GM12878 (cell line): ENCODE measurements around the gene APBB1IP. TPM values are rescaled to one million over a fixed set of nuclear protein-coding genes. Genes with fewer than 3 reads are reported as not detected.
"Not testable (repeated sequence)": the region's sequence is repeated elsewhere in the genome, so short reads cannot be mapped to it uniquely, and the experiment has no call there.

Experiments used
- ATAC-seq: fragments of 200-7000 bp; cut with Tn5 transposase; 3 replicates; pipeline ENCODE4 v1.9.1; 2020; ENCODE audit warnings: mild to moderate bottlenecking, moderate library complexity
- BruUV-seq: library from RNA; stranded (reverse); fragments of 400-500 nt; replicated peaks from 2 replicates; lab custom pipeline; 2021; lab: Mats Ljungman, UMichigan
- CTCF ChIA-PET: fragments of 300-600 bp; sonication (Branson Sonifier 250); formaldehyde crosslinking; extraction: SDS; loops from one replicate; lab custom pipeline; 2021; ENCODE audit warnings: inconsistent platforms; lab: Yijun Ruan, JAX
- POLR2A ChIA-PET: fragments of 350-600 bp; formaldehyde crosslinking; extraction: SDS; loops from one replicate; lab custom pipeline; 2021; ENCODE audit warnings: inconsistent platforms; lab: Charles Lee
- RAD21 ChIA-PET: fragments of 300-600 bp; sonication (Branson Sonifier 250); formaldehyde crosslinking; loops from one replicate; lab custom pipeline; 2023; ENCODE audit warnings: antibody characterized with exemption; ENCODE audit not compliant: unreplicated experiment; lab: Charles Lee
- SMC1A ChIA-PET: fragments of 300-600 bp; sonication (Branson Sonifier 250); formaldehyde crosslinking; loops from one replicate; lab custom pipeline; 2023; ENCODE audit not compliant: unreplicated experiment, uncharacterized antibody; lab: Charles Lee
- DNase-seq: peaks from one replicate; pipeline ENCODE4 v3.0.0-alpha.2; 2011; ENCODE audit warnings: low read depth, low spot score
- FAIRE-seq: peaks from 3 replicates; lab custom pipeline; 2011; peaks lifted over from hg19 to GRCh38; lab: Jason Lieb, UNC
- H2AFZ ChIP-seq: 2 replicates; pipeline ENCODE4 v1.6.0; 2011; ENCODE audit warnings: low read depth, low read length, control low read depth; ENCODE audit not compliant: control insufficient read depth
- H3K27ac ChIP-seq: 2 replicates; pipeline ENCODE4 v1.5.1; 2011; ENCODE audit warnings: control low read depth; ENCODE audit not compliant: control insufficient read depth, insufficient read depth
- H3K27me3 ChIP-seq, 2 experiments: replicated peaks in 1 of 2; 2 replicates each; pipeline versions ENCODE4 v1.6.0 to v1.6.1; 2011; ENCODE audit warnings: low read length in 1 of 2; ENCODE audit not compliant: control insufficient read depth in 2 of 2, insufficient read depth in 2 of 2
- H3K36me3 ChIP-seq, 2 experiments: 2 replicates each; pipeline ENCODE4 v1.5.1; 2011; ENCODE audit warnings: low read length in 1 of 2; ENCODE audit not compliant: control insufficient read depth in 2 of 2, insufficient read depth in 2 of 2
- H3K4me1 ChIP-seq: 2 replicates; pipeline ENCODE4 v1.6.1; 2011; ENCODE audit warnings: mild to moderate bottlenecking, low read length, moderate library complexity, mixed read lengths; ENCODE audit not compliant: control insufficient read depth, insufficient read depth
- H3K4me2 ChIP-seq: 2 replicates; pipeline ENCODE4 v1.6.0; 2011; ENCODE audit warnings: control low read depth; ENCODE audit not compliant: control insufficient read depth, insufficient read depth
- H3K4me3 ChIP-seq: fragments of 200-600 bp; sonication (generic); 2 replicates; pipeline ENCODE4 v1.5.1; 2016
- H3K79me2 ChIP-seq: 2 replicates; pipeline ENCODE4 v1.6.0; 2011; ENCODE audit warnings: low read length; ENCODE audit not compliant: control insufficient read depth, insufficient read depth
- H3K9ac ChIP-seq: 2 replicates; pipeline ENCODE4 v1.8.0; 2011; ENCODE audit warnings: low read length, control low read depth, mixed read lengths; ENCODE audit not compliant: control insufficient read depth, insufficient read depth
- H3K9me3 ChIP-seq: replicated peaks from 3 replicates; pipeline ENCODE4 v1.5.1; 2011; ENCODE audit warnings: mild to moderate bottlenecking, low read length; ENCODE audit not compliant: control insufficient read depth, insufficient read depth
- H4K20me1 ChIP-seq: 2 replicates; pipeline ENCODE4 v1.6.0; 2011; ENCODE audit not compliant: control insufficient read depth, insufficient read depth
- ATF3 ChIP-seq: IDR thresholded peaks from 2 replicates; pipeline ENCODE4 v1.6.1; 2011; ENCODE audit warnings: low read depth, mild to moderate bottlenecking, low read length, moderate library complexity, borderline replicate concordance; ENCODE audit errors: extremely low read depth
- ATF7 ChIP-seq: fragments of 450-650 bp; IDR thresholded peaks from 2 replicates; pipeline ENCODE4 v1.6.1; 2016; ENCODE audit warnings: low read depth, mild to moderate bottlenecking
- BACH1 ChIP-seq: fragments of 450-650 bp; IDR thresholded peaks from 2 replicates; pipeline ENCODE4 v1.6.1; 2017; ENCODE audit warnings: mild to moderate bottlenecking, borderline replicate concordance
- BCL11A ChIP-seq: IDR thresholded peaks from 2 replicates; pipeline ENCODE4 v1.6.1; 2011; ENCODE audit warnings: low read depth, low read length
- BHLHE40 ChIP-seq, 2 experiments: fragments of 450-650 bp in 1 of 2; IDR thresholded peaks; 2 replicates each; pipeline ENCODE4 v1.6.1; 2011 to 2017; ENCODE audit warnings: low read depth in 2 of 2, borderline replicate concordance in 1 of 2, improper control_type of control experiment in 1 of 2, low read length in 1 of 2, mild to moderate bottlenecking in 1 of 2
- CREM ChIP-seq: IDR thresholded peaks from 2 replicates; pipeline ENCODE4 v1.6.1; 2014; ENCODE audit warnings: antibody characterized with exemption, low read depth
- JUNB ChIP-seq: IDR thresholded peaks from 2 replicates; pipeline ENCODE4 v1.6.1; 2016; ENCODE audit warnings: antibody characterized with exemption, mild to moderate bottlenecking
- MAX ChIP-seq: IDR thresholded peaks from 2 replicates; pipeline ENCODE4 v1.6.1; 2012; ENCODE audit warnings: low read depth, low read length, improper control_type of control experiment
- MEF2A ChIP-seq: IDR thresholded peaks from 2 replicates; pipeline ENCODE4 v1.6.1; 2011; ENCODE audit warnings: low read depth, mild to moderate bottlenecking, low read length, moderate library complexity; ENCODE audit not compliant: insufficient read depth
- MLLT1 ChIP-seq: fragments of 450-650 bp; IDR thresholded peaks from 2 replicates; pipeline ENCODE4 v1.6.1; 2016; ENCODE audit warnings: mild to moderate bottlenecking
- MTA2 ChIP-seq: fragments of 450-650 bp; IDR thresholded peaks from 2 replicates; pipeline ENCODE4 v1.6.1; 2016; ENCODE audit warnings: low read depth, mild to moderate bottlenecking, moderate library complexity
- MYB ChIP-seq: fragments of 150-350 bp; IDR thresholded peaks from 2 replicates; pipeline ENCODE4 v1.6.1; 2014; ENCODE audit warnings: mild to moderate bottlenecking, low read depth, low read length, borderline replicate concordance
- NFIC ChIP-seq: IDR thresholded peaks from 2 replicates; pipeline ENCODE4 v1.6.1; 2012; ENCODE audit warnings: low read depth, mild to moderate bottlenecking, inconsistent platforms, low read length, moderate library complexity
- NR2C1 ChIP-seq: fragments of 450-650 bp; IDR thresholded peaks from 2 replicates; pipeline ENCODE4 v1.6.1; 2017; ENCODE audit warnings: antibody characterized with exemption, mild to moderate bottlenecking, moderate library complexity
- RAD51 ChIP-seq: fragments of 450-650 bp; IDR thresholded peaks from 2 replicates; pipeline ENCODE4 v1.6.1; 2016; ENCODE audit warnings: moderate library complexity, mild to moderate bottlenecking, inconsistent platforms
- SMAD5 ChIP-seq: IDR thresholded peaks from 2 replicates; pipeline ENCODE4 v1.6.1; 2016; ENCODE audit warnings: antibody characterized with exemption, low read depth
- SUZ12 ChIP-seq: fragments of 200-600 bp; sonication (generic); IDR thresholded peaks from one replicate; pipeline ENCODE4 v1.6.1; 2018; ENCODE audit warnings: antibody characterized with exemption, mild to moderate bottlenecking; ENCODE audit not compliant: unreplicated experiment
- USF1 ChIP-seq: IDR thresholded peaks from 2 replicates; pipeline ENCODE4 v1.6.1; 2011; ENCODE audit warnings: borderline replicate concordance, low read depth, mild to moderate bottlenecking, moderate library complexity, mixed read lengths, low read length; ENCODE audit not compliant: insufficient read depth; ENCODE audit errors: extremely low read length
- ZNF217 ChIP-seq: fragments of 450-650 bp; IDR thresholded peaks from 2 replicates; pipeline ENCODE4 v1.6.1; 2017; ENCODE audit warnings: antibody characterized with exemption, mild to moderate bottlenecking
- ZNF384 ChIP-seq: IDR thresholded peaks from 2 replicates; pipeline ENCODE4 v1.6.1; 2012; ENCODE audit warnings: low read depth, mild to moderate bottlenecking, low read length, improper control_type of control experiment, borderline replicate concordance
- WGBS: methylation state at CpG from one replicate; pipeline ENCODE4 v1.1.6; 2016; ENCODE audit warnings: low lambda C conversion rate; ENCODE audit not compliant: insufficient replicate concordance, insufficient coverage; ENCODE audit errors: missing lambda C conversion rate; 5-methylcytosine and 5-hydroxymethylcytosine counted together
- in situ Hi-C: fragments of 300-500 bp; cut with MboI; formaldehyde crosslinking; loops from 9 replicates; pipeline ENCODE4 v1.14.3; 2018; ENCODE audit warnings: mixed read lengths
- intact Hi-C: fragments of 100-400 bp; cut with micrococcal nuclease; formaldehyde crosslinking; loops from one replicate; pipeline ENCODE4 v1.14.2; 2022; ENCODE audit not compliant: unreplicated experiment
- polyA plus RNA-seq, 11 experiments: library from polyadenylated mRNA; depleted of rRNA in 4 of 11; unstranded in 6 of 11; stranded (reverse) in 5 of 11; fragments of >200 nt; fragmentation: Nextera tagmentation in 4 of 11; fragmentation: Illumina TruSeq in 1 of 11; extraction: Ambion mirVana in 4 of 11; extraction: Trizol in 1 of 11; gene quantifications; 1 replicate in 1 of 11; 2 replicates in 10 of 11; pipeline versions ENCODE4 v1.2.1 to v1.2.3, GENCODE V29; 2011 to 2016; ENCODE audit warnings: inconsistent platforms in 2 of 11, missing spikeins in 2 of 11, low read depth in 1 of 11
- total RNA-seq, 4 experiments: library from RNA; depleted of rRNA in 3 of 4; stranded (reverse); fragments of >200 nt in 3 of 4; fragmentation: Illumina TruSeq in 1 of 4; extraction: Trizol in 1 of 4; gene quantifications; 2 replicates each; pipeline versions ENCODE4 v1.2.1 to v1.2.3, GENCODE V29; 2013 to 2021

The APBB1IP gene
- total and polyA plus RNA-seq, 10 of the 15 experiments (the other 5 are each of a cell fraction or from before 2014, with no cell fraction given): 7.3 to 67.4 (median 19.9) TPM

GRCh38 chr10:26574783-26575182 lies 136.6 kb downstream of the APBB1IP start (continued):
- TF ChIP-seq BACH1: no peak
- TF ChIP-seq ATF7: peak; percentile 58; the same call in 1 of the 2 replicates
- TF ChIP-seq SMAD5: no peak
- peak; percentile 91 for TF ChIP-seq ZNF384
- no peak for TF ChIP-seq ZNF217
- peak; percentile 85 to 91 for TF ChIP-seq BHLHE40 (IDR thresholded peaks at IDR 0.05; ENCODE audit: borderline replicate concordance in 1 of 2, low read depth in 2 of 2, low read length in 1 of 2)
- peak; percentile 59 for TF ChIP-seq JUNB
- TF ChIP-seq MEF2A: 0 out of 2 replicates have a peak, but pooled peaks have one; percentile 28
- 0 out of 2 replicates have a peak, but pooled peaks have one; percentile 30 for TF ChIP-seq CREM
- no peak for TF ChIP-seq SUZ12
- no peak for TF ChIP-seq MYB
- TF ChIP-seq MLLT1: no peak
- TF ChIP-seq NR2C1: no peak
- peak; percentile 69; the same call in 1 of the 2 replicates for TF ChIP-seq NFIC
- peak; percentile 60; the same call in 1 of the 2 replicates for TF ChIP-seq BCL11A
- peak; percentile 45; the same call in 1 of the 2 replicates for TF ChIP-seq MTA2
- 0 out of 2 replicates have a peak, but pooled peaks have one; percentile 24 for TF ChIP-seq ATF3
- TF ChIP-seq USF1: peak; percentile 39
- peak; percentile 90 for TF ChIP-seq RAD51
- no peak for TF ChIP-seq MAX
- TF ChIP-seq, all 136 proteins: peak for 24

- H3K9ac ChIP-seq, FAIRE-seq, H3K9me3 ChIP-seq, in situ Hi-C loops, SMC1A ChIA-PET, H3K4me1 ChIP-seq, CTCF ChIA-PET, intact Hi-C loops, DNase-seq, H2AFZ ChIP-seq, H3K27ac ChIP-seq, BruUV-seq, RAD21 ChIA-PET, H3K27me3 ChIP-seq, H4K20me1 ChIP-seq, H3K4me3 ChIP-seq, ATAC-seq, H3K36me3 ChIP-seq, H3K79me2 ChIP-seq, H3K4me2 ChIP-seq: not testable (repeated sequence)
- POLR2A ChIA-PET: interaction anchor here (0.6 kb wide), 1 partner anchor 96 kb away, joined by 5 read pairs; no protein-coding TSS in a partner anchor
- WGBS: 93% methylated on average over 6 of the region's 6 CpGs
Measured at GRCh38 chr10:26578371-26578770, 140.2 kb downstream of the APBB1IP start.
